ENCODE measurements around the gene THOC6.
A peak's percentile ranks its signal among the peaks of the same experiment; 100 is the strongest.

THOC6 gene

DNA sequence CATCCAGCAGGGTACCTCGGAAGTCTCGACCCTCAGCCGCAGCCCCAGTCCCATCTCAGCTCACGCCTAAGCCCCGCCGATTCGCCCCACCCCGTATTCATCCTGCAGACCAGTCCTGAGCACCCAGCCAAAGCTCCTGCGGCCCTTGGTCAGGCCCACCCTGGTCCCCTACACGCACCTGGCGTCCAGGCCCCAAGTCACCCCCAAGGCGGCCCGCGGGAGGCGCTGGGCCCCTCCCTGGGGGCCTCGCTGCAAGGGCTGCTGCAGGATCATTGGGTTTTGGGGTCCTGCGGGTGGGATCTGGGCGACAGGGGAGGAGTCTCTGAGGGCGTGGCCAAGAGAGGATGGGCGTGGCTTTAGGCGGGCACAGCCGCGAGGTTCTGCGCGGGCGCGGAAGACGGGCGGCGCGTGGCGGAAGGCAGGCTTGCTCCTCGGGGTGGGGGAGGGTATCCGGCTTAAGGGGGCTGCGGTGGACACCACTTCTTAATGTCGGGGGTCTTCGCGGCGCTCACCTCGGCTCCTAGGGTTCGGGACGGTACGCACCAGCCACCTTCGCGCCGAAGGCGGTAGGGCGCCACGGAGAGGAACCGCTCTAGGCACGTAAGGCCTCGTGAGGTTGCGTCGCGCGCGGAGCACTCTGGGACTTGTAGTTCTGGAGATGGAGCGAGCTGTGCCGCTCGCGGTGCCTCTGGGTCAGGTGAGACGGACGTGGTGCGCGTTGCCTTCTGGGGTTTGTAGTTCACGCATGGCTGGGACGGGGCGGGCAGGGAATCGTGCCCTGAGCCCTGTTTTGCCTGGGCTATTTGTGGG, at the start of gene THOC6, which contains the start of gene HCFC1R1:
Gene THOC6, plus strand, starts transcription at position 367 of the 810 bp plus-strand sequence. Its CDS starts 292 bp downstream, at position 659.
Gene HCFC1R1, minus strand, starts transcription at position 274 of the 810 bp plus-strand sequence. Its CDS starts 1 bp downstream, at position 273.
- peak; percentile 98 for DNase-seq

DNA sequence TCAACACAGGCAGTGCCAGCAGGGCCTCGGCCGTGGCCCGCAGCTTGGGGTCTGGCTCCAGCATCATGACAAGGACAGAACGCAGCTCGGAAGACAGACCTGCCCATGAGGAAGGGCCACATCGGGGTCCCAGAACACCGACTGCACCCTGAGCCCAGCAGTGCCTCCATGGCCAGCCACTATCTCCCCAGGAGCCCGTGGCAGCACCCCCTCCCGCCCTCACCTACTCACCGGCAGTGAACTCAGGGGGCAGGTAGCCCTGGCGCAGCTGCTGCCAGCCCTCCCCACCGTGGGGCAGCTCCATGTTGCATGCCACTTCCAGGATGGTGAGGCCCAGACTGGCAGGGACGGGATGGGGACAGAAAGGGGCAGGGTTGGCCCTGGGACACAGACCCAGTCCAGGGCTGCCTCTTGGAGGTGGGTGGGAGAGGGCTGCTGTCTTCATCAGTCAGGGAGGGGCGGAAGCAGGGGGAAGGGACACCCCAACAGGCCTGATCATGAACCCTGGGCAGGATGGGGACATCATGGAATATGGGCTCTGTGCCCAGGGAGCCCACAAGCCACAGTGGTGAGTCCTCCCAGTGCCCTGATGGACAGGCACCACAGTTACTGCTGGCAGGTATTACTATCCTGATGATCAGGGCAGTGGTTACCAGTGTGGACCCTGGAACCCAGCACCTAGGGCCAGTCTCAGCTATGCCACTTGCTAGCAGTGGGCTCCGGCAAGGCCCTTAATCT, 49.3 kb upstream of the THOC6 start:
- DNase-seq: no peak

- no peak for DNase-seq
These were observed 48.6 kb upstream of the THOC6 start for GRCh38 chr16:2975161-2975795.

- DNase-seq: no peak
These were observed 47.6 kb upstream of the THOC6 start for GRCh38 chr16:2976201-2976600.

DNA sequence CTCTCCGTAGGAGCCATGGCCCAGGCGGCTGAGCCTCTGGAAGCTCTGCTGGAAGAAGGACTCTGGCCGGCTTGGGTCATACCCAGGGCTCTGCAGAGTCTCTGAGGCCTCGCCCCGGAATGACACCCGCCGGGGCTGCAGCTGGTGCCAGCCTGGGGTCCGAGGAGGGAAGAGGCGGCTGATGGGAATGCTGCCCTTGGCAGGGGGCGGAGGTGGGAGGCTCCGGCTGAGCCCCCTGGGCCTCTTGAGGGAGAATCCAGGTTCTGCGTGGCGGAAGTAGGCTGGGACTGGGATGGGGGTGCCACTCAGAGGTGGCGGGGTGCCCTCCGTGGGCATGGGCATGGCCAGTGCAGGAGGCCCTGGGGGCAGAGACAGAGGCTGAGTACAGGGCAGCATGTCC, 47.2 kb upstream of the THOC6 start:
- no peak for DNase-seq

GRCh38 chr16:2977440-2977839, 46.4 kb upstream of the THOC6 start:
- no peak for DNase-seq

GRCh38 chr16:2979669-2980226, 44.1 kb upstream of the THOC6 start:
- DNase-seq: no peak

- DNase-seq: peak; percentile 94
These were observed 43.3 kb upstream of the THOC6 start, which contains the start of gene PKMYT1 for GRCh38 chr16:2980227-2981176. Gene PKMYT1 (minus strand): TSS chr16:2980446. CDS start chr16:2979657, 789 bp downstream.

GRCh38 chr16:2981177-2981898, 42.5 kb upstream of the THOC6 start:
- no peak for DNase-seq

GRCh38 chr16:2981899-2982250, 42.0 kb upstream of the THOC6 start:
- DNase-seq: no peak

DNA sequence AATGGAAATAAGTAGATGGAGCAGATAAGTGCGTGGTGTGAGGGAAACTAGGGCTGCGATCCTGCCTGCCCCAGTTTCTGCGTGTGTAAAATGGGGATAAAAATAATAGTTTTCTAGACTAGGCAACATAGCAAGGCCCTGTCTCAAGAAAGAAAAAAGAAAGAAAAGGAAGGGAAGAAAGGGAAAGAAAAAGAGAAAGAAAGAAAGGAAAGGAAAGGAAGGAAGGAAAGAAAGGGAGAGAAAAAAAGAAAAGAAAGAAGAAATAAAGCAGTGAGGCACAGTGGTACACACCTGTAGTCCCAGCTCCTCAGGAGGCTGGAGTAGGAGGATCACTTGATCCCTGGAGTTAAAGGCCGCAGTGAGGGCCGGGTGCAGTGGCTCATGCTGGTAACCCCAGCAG, 41.4 kb upstream of the THOC6 start:
- no peak for DNase-seq

DNA sequence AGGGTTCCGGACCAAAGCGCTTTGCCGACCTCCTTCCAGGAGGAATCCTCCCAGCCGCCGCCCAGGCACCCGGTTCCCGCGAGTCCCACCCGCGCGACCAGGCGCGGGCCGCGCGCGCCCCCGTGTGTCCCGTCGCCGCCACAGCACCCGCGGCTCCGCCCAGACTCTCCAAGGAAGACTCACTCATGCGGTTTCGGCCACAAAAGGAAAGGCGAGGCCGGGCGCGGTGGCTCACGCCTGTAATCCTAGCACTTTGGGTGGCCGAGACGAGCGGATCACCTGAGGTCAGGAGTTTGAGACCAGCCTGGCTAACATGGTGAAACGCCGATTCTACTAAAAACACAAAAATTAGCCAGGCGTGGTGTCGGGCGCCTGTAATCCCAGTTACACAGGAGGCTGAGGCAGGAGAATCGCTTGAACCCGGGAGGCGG, 40.1 kb upstream of the THOC6 start:
- peak; percentile 83 for DNase-seq

DNA sequence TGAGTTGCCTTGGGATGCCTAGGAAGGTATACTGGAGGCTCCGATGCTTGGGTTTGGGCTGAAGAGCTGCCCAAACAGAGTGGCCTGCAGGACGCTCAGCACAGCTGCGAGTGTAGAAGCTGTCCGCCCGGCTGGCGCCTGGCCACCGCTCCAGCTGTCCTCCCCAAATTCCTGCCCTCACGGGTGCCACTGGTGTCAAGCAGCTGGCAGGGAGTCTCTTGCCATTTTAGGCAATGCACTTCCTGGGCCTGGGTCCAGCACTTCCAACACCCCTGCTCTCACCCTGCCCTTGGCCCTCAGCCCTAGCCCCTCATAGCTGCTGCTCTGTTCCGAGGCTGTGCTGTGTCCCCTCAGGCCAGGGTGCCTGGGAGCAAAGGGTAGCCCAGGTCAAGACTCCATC, 38.4 kb upstream of the THOC6 start:
- DNase-seq: no peak

DNA sequence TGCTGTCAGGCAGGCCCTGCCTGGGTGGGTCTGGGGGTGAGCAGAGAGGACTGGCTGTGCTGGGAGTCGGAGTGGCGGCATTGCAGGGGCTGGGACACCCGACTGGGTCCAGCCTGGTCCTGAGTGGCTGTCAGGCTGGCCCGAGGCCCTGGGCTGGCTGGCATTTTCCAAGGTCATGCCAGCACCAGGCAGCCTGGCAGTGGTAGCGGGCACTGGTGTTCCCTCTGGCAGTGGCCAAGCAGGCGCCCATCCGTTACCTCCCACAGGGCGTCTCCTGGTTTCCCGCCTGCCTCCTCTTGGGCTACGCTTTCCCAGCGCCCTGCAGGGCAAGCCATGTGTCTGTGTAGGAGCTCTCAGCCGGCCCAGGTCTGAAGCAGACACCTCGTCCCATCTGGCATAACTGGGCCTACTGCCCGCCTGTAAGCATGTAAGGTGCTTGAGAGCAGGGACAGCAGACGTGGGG, 37.9 kb upstream of the THOC6 start:
- no peak for DNase-seq

GRCh38 chr16:2986623-2987188, 37.1 kb upstream of the THOC6 start:
- no peak for DNase-seq

DNA sequence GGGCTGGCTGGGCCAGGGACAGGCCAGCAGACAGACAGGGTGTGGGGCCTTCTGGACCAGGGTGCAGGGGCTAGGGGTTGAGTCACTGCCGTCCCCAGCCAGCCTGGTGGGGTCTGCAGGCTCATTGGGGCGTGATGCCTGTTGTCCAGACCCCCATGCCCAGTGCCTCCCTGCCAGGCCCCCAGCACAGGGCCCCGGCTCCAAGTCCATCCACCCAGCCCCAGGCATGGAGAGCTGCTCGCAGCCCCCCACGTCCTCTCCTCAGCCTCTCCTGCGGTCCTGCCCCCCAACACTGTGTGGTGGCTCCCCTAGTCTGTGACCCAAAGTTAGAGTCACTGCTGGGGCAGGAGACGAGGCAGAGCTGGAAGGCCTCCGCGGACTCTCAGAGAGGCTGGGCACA, 36.5 kb upstream of the THOC6 start:
- no peak for DNase-seq

GRCh38 chr16:2987833-2988232, 36.0 kb upstream of the THOC6 start:
- DNase-seq: no peak

DNA sequence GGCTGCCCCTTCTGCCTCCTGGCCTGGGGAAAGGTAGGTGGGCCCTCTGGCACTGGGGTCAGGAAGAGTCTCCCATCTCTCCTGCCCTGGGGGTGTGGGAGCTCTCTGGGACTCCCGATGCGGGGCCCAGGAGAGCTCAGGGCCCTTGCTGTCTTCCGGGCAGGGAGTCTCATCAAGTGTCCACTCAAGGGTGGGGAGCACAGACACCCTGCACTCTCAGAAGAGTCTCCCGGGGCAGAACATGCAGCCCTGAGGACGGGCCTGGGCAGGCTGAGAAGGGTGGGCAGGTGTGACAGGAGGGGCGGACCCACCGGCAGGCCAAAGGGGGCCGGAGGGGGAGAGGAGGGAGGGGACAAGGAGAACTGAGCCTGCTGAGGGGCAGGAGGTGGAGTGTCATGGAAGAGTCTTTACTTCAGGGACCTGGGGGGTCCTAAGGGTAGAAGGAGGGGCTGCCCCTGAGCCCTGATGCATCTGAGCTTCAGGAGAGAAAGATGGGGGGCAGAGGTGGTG, 35.2 kb upstream of the THOC6 start:
- DNase-seq: no peak

- no peak for DNase-seq
These were observed 32.9 kb upstream of the THOC6 start for GRCh38 chr16:2990891-2991290.

- no peak for DNase-seq
These were observed 32.1 kb upstream of the THOC6 start for GRCh38 chr16:2991566-2992261.

Data from activated CD4-positive, alpha-beta T cell treated with anti-CD3 and anti-CD28 coated beads, Interleukin-2, amount 50 U/mL, for 16 hours (primary cell).